ENCODE results near the gene NQO2. TPM values are rescaled to one million over a fixed set of nuclear protein-coding genes. Genes with fewer than 3 reads are reported as not detected.

NQO2 gene
- total RNA-seq, 1 experiment from 2014 or later, result 82.9 TPM

DNA sequence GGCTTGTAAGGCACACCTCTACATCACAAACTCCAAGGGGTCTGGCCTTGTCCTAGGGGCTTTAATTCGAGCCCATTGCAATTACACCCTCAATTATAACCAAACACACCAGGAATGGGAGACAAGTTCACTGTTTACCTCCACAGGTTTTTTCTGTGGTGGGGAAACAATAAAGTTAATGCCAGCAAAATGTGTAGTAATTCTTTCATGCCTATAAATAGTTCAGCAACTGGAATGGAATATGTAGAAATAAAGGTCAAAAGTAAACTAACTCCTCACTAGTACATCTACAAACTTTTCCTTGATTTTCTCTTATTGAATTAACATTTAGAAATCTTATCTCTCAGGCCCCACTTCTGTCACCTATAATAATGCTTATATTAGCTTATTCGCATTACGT is 41.5 kb downstream of the NQO2 start:
- H3K9me3 ChIP-seq (ENCODE audit: control insufficient read depth in 1 of 2, insufficient read depth in 1 of 2, low read depth in 1 of 2, low read length in 2 of 2), result no peaks in the 10 kb centered on the region
- no peak for ATAC-seq
- no peaks in the 10 kb centered on the region for H3K9me2 ChIP-seq (ENCODE audit: insufficient read depth)
- BruUV-seq (replicated peaks), result no TSS peak
- no peak overlapping the region for H3K9ac ChIP-seq (ENCODE audit: low read length)
- H3K79me2 ChIP-seq (ENCODE audit: insufficient read depth, low read length), result no peaks in the 10 kb centered on the region
- RAD21 ChIA-PET (ENCODE audit: low non-redundant PET in 1 of 2, low total read pairs in 2 of 2, uncharacterized antibody in 2 of 2, unreplicated experiment in 2 of 2), result no interaction called here
- H3K27me3 ChIP-seq (ENCODE audit: insufficient read depth, low read length), result no peaks in the 10 kb centered on the region
- H2AFZ ChIP-seq (ENCODE audit: low read depth, low read length, poor library complexity, severe bottlenecking), result no peak overlapping the region
- no peak overlapping the region for H3K27ac ChIP-seq (ENCODE audit: low read depth, low read length)
- H3K4me1 ChIP-seq (ENCODE audit: control insufficient read depth in 1 of 2, insufficient read depth in 2 of 2, low read length in 2 of 2), result no peaks in the 10 kb centered on the region
- CTCF ChIA-PET, result no interaction called here
- no peaks in the 10 kb centered on the region for H4K20me1 ChIP-seq (ENCODE audit: insufficient read depth)
- H3K4me3 ChIP-seq (replicated peaks in 1 of 2; ENCODE audit: low read depth in 1 of 2, low read length in 2 of 2), result no peak overlapping the region
- H3K4me2 ChIP-seq (ENCODE audit: low read length), result no peak overlapping the region
- H3K36me3 ChIP-seq (ENCODE audit: control insufficient read depth in 1 of 2, insufficient read depth in 2 of 2, low read length in 2 of 2), result no peaks in the 10 kb centered on the region
- POLR2A ChIA-PET, result no interaction called here
- intact Hi-C loops (cut with micrococcal nuclease), result no loop called here
- TF ChIP-seq, protein P1, sequence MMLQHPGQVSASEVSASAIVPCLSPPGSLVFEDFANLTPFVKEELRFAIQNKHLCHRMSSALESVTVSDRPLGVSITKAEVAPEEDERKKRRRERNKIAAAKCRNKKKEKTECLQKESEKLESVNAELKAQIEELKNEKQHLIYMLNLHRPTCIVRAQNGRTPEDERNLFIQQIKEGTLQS (IDR thresholded peaks at IDR 0.05), result no peak
- TF ChIP-seq, protein P2, sequence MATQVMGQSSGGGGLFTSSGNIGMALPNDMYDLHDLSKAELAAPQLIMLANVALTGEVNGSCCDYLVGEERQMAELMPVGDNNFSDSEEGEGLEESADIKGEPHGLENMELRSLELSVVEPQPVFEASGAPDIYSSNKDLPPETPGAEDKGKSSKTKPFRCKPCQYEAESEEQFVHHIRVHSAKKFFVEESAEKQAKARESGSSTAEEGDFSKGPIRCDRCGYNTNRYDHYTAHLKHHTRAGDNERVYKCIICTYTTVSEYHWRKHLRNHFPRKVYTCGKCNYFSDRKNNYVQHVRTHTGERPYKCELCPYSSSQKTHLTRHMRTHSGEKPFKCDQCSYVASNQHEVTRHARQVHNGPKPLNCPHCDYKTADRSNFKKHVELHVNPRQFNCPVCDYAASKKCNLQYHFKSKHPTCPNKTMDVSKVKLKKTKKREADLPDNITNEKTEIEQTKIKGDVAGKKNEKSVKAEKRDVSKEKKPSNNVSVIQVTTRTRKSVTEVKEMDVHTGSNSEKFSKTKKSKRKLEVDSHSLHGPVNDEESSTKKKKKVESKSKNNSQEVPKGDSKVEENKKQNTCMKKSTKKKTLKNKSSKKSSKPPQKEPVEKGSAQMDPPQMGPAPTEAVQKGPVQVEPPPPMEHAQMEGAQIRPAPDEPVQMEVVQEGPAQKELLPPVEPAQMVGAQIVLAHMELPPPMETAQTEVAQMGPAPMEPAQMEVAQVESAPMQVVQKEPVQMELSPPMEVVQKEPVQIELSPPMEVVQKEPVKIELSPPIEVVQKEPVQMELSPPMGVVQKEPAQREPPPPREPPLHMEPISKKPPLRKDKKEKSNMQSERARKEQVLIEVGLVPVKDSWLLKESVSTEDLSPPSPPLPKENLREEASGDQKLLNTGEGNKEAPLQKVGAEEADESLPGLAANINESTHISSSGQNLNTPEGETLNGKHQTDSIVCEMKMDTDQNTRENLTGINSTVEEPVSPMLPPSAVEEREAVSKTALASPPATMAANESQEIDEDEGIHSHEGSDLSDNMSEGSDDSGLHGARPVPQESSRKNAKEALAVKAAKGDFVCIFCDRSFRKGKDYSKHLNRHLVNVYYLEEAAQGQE (IDR thresholded peaks at IDR 0.05; ENCODE audit: low read depth), result no peak
- TF ChIP-seq, protein P3, sequence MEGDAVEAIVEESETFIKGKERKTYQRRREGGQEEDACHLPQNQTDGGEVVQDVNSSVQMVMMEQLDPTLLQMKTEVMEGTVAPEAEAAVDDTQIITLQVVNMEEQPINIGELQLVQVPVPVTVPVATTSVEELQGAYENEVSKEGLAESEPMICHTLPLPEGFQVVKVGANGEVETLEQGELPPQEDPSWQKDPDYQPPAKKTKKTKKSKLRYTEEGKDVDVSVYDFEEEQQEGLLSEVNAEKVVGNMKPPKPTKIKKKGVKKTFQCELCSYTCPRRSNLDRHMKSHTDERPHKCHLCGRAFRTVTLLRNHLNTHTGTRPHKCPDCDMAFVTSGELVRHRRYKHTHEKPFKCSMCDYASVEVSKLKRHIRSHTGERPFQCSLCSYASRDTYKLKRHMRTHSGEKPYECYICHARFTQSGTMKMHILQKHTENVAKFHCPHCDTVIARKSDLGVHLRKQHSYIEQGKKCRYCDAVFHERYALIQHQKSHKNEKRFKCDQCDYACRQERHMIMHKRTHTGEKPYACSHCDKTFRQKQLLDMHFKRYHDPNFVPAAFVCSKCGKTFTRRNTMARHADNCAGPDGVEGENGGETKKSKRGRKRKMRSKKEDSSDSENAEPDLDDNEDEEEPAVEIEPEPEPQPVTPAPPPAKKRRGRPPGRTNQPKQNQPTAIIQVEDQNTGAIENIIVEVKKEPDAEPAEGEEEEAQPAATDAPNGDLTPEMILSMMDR (IDR thresholded peaks at IDR 0.05 in 2 of 3, conservative IDR thresholded peaks at IDR 0.05 in 1 of 3; ENCODE audit: borderline replicate concordance in 1 of 3, insufficient read depth in 1 of 3, low read depth in 2 of 3, low read length in 2 of 3), result no peak
- TF ChIP-seq FOSL1 (IDR thresholded peaks at IDR 0.05; ENCODE audit: low read depth) (no peak), ZFX (IDR thresholded peaks at IDR 0.05) (no peak), SP1 (IDR thresholded peaks at IDR 0.05; ENCODE audit: low read depth) (no peak), EZH2 (IDR thresholded peaks at IDR 0.05) (no peak), YY1 (IDR thresholded peaks at IDR 0.05; ENCODE audit: extremely low read depth, insufficient replicate concordance, low read depth, low read length) (no peak), POLR2A (IDR thresholded peaks at IDR 0.05; ENCODE audit: borderline replicate concordance, extremely low read depth, insufficient read depth, insufficient read length) (no peak), SRF (IDR thresholded peaks at IDR 0.05; ENCODE audit: low read depth) (no peak), EZH2phosphoT487 (IDR thresholded peaks at IDR 0.05; ENCODE audit: borderline replicate concordance) (no peak)
- TF ChIP-seq, protein P4, sequence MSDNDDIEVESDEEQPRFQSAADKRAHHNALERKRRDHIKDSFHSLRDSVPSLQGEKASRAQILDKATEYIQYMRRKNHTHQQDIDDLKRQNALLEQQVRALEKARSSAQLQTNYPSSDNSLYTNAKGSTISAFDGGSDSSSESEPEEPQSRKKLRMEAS (IDR thresholded peaks at IDR 0.05), result no peak
- DNase-seq (ENCODE audit: low read depth, low spot score), result no peak
